ENCODE data around the gene TMEM273. TPM values are rescaled to one million over a fixed set of nuclear protein-coding genes. Genes with fewer than 3 reads are reported as not detected.

TMEM273 gene
- total and polyA plus RNA-seq, 10 of the 15 experiments (the other 5 are each of a cell fraction or from before 2014, with no cell fraction given) = 10.3 to 46.3 (median 26.4) TPM

- no peak for DNase-seq (ENCODE audit: low read depth, low spot score)
Observed at GRCh38 chr10:49140304-49141177, 47.6 kb downstream of the TMEM273 start.

GRCh38 chr10:49139846-49140195 is 48.4 kb downstream of the TMEM273 start:
- CTCF ChIA-PET = interaction anchor here (1.1 to 2.0 kb wide), 2 partner anchors 47 to 268 kb away, joined by 3 to 6 read pairs; no protein-coding TSS in a partner anchor
- FAIRE-seq (no peak), DNase-seq (ENCODE audit: low read depth, low spot score) (no peak), ATAC-seq (no peak)
- Histone ChIP-seq H3K27ac (ENCODE audit: control insufficient read depth, insufficient read depth) (no peak overlapping the region), H3K4me2 (ENCODE audit: control insufficient read depth, insufficient read depth) (no peak overlapping the region), H3K9ac (ENCODE audit: control insufficient read depth, insufficient read depth, low read length) (no peak overlapping the region), H3K4me1 (ENCODE audit: control insufficient read depth, insufficient read depth, low read length) (no peaks in the 10 kb centered on the region), H3K4me3 (no peak overlapping the region), H3K79me2 (ENCODE audit: control insufficient read depth, insufficient read depth, low read length) (no peaks in the 10 kb centered on the region), H3K9me3 (replicated peaks; ENCODE audit: control insufficient read depth, insufficient read depth, low read length) (no peaks in the 10 kb centered on the region), H3K36me3 (ENCODE audit: control insufficient read depth in 2 of 2, insufficient read depth in 2 of 2, low read length in 1 of 2) (no peaks in the 10 kb centered on the region), H2AFZ (ENCODE audit: control insufficient read depth, low read depth, low read length) (no peak overlapping the region), H3K27me3 (replicated peaks in 1 of 2; ENCODE audit: control insufficient read depth in 2 of 2, insufficient read depth in 2 of 2, low read length in 1 of 2) (no peaks in the 10 kb centered on the region), H4K20me1 (ENCODE audit: control insufficient read depth, insufficient read depth) (no peaks in the 10 kb centered on the region)
- no TSS peak for BruUV-seq (replicated peaks)
- POLR2A ChIA-PET = interaction anchor here (1.0 kb wide), 1 partner anchor 11 kb away, joined by 4 read pairs; no protein-coding TSS in a partner anchor
- RAD21 ChIA-PET (ENCODE audit: unreplicated experiment) = interaction anchor here (0.9 kb wide), 1 partner anchor 32 kb away, joined by 3 read pairs; no protein-coding TSS in a partner anchor
- 4% methylated on average over 4 of the region's 4 CpGs for WGBS (ENCODE audit: insufficient coverage, insufficient replicate concordance, low lambda C conversion rate, missing lambda C conversion rate)
- intact Hi-C loops (cut with micrococcal nuclease; ENCODE audit: unreplicated experiment) (no loop called here), in situ Hi-C loops (cut with MboI) (no loop called here)
- SMC1A ChIA-PET (ENCODE audit: uncharacterized antibody, unreplicated experiment) = interaction anchor here (1.3 kb wide), 1 partner anchor 22 kb away, joined by 4 read pairs; no protein-coding TSS in a partner anchor
- no peak for TF ChIP-seq IKZF2 (IDR thresholded peaks at IDR 0.05)
- TF ChIP-seq CREB1 (IDR thresholded peaks at IDR 0.05; ENCODE audit: low read depth) = no peak
- no peak for TF ChIP-seq SIN3A (IDR thresholded peaks at IDR 0.05; ENCODE audit: low read depth, low read length)
- no peak for TF ChIP-seq PML (IDR thresholded peaks at IDR 0.05; ENCODE audit: low read length)
- no peak for TF ChIP-seq POLR2A (IDR thresholded peaks at IDR 0.05; ENCODE audit: low read depth, low read length)
- TF ChIP-seq ZNF592 (IDR thresholded peaks at IDR 0.05) = no peak
- TF ChIP-seq KDM1A (IDR thresholded peaks at IDR 0.05; ENCODE audit: borderline replicate concordance) = no peak
- no peak for TF ChIP-seq MYB (IDR thresholded peaks at IDR 0.05; ENCODE audit: borderline replicate concordance, low read depth, low read length)
- TF ChIP-seq HDGF (IDR thresholded peaks at IDR 0.05) = no peak

More at GRCh38 chr10:49140304-49141177, 47.6 kb downstream of the TMEM273 start:
- RAD21 ChIA-PET (ENCODE audit: unreplicated experiment) = interaction anchor here (0.9 to 1.6 kb wide), 5 partner anchors 10 to 88 kb away, joined by 3 to 6 read pairs (median 3); no protein-coding TSS in a partner anchor
- Histone ChIP-seq H2AFZ (ENCODE audit: control insufficient read depth, low read depth, low read length) (no peak overlapping the region), H3K4me2 (ENCODE audit: control insufficient read depth, insufficient read depth) (no peak overlapping the region), H3K9ac (ENCODE audit: control insufficient read depth, insufficient read depth, low read length) (no peak overlapping the region), H3K27me3 (replicated peaks in 1 of 2; ENCODE audit: control insufficient read depth in 2 of 2, insufficient read depth in 2 of 2, low read length in 1 of 2) (no peaks in the 10 kb centered on the region), H3K79me2 (ENCODE audit: control insufficient read depth, insufficient read depth, low read length) (no peaks in the 10 kb centered on the region), H4K20me1 (ENCODE audit: control insufficient read depth, insufficient read depth) (no peaks in the 10 kb centered on the region), H3K4me1 (ENCODE audit: control insufficient read depth, insufficient read depth, low read length) (no peaks in the 10 kb centered on the region), H3K36me3 (ENCODE audit: control insufficient read depth in 2 of 2, insufficient read depth in 2 of 2, low read length in 1 of 2) (no peaks in the 10 kb centered on the region), H3K9me3 (replicated peaks; ENCODE audit: control insufficient read depth, insufficient read depth, low read length) (no peaks in the 10 kb centered on the region), H3K4me3 (no peak overlapping the region), H3K27ac (ENCODE audit: control insufficient read depth, insufficient read depth) (no peak overlapping the region)
- SMC1A ChIA-PET (ENCODE audit: uncharacterized antibody, unreplicated experiment) = interaction anchor here (0.7 to 2.6 kb wide), 7 partner anchors 12 to 695 kb away, joined by 3 to 8 read pairs (median 4); no protein-coding TSS in a partner anchor
- WGBS (ENCODE audit: insufficient coverage, insufficient replicate concordance, low lambda C conversion rate, missing lambda C conversion rate) = 18% methylated on average over 5 of the region's 5 CpGs
- TF ChIP-seq CREM (IDR thresholded peaks at IDR 0.05; ENCODE audit: low read depth) = no peak
- TF ChIP-seq YY1 (IDR thresholded peaks at IDR 0.05; ENCODE audit: low read depth, low read length) = no peak
- TF ChIP-seq CBFB (IDR thresholded peaks at IDR 0.05; ENCODE audit: low read depth) = no peak
- no peak for TF ChIP-seq KAT2A (conservative IDR thresholded peaks at IDR 0.05; ENCODE audit: control insufficient read depth, low read depth, low read length)
- TF ChIP-seq EP300 (IDR thresholded peaks at IDR 0.05; ENCODE audit: borderline replicate concordance in 1 of 2, control insufficient read depth in 1 of 2, low read depth in 2 of 2, low read length in 2 of 2) = no peak
- no peak for TF ChIP-seq POLR2AphosphoS5 (IDR thresholded peaks at IDR 0.05; ENCODE audit: low read length)
- no peak for TF ChIP-seq TAF1 (IDR thresholded peaks at IDR 0.05; ENCODE audit: borderline replicate concordance, low read depth, low read length)
- TF ChIP-seq NR2C2 (IDR thresholded peaks at IDR 0.05; ENCODE audit: borderline replicate concordance, control insufficient read depth, insufficient read length, low read depth) = no peak
- no peak for TF ChIP-seq TCF7 (IDR thresholded peaks at IDR 0.05; ENCODE audit: borderline replicate concordance)
- TF ChIP-seq BHLHE40 (IDR thresholded peaks at IDR 0.05; ENCODE audit: borderline replicate concordance in 1 of 2, low read depth in 2 of 2, low read length in 1 of 2) = no peak
- POLR2A ChIA-PET = interaction anchor here (1.1 kb wide), 1 partner anchor 27 kb away, joined by 3 read pairs; no protein-coding TSS in a partner anchor
- intact Hi-C loops (cut with micrococcal nuclease; ENCODE audit: unreplicated experiment) = no loop called here
- ATAC-seq (no peak), FAIRE-seq (no peak)
- in situ Hi-C loops (cut with MboI) = no loop called here
- no TSS peak for BruUV-seq (replicated peaks)
- CTCF ChIA-PET = interaction anchor here (0.9 to 1.1 kb wide), 3 partner anchors 8 to 46 kb away, joined by 3 to 4 read pairs (median 3); no protein-coding TSS in a partner anchor

Measured in GM12878 (cell line).